WTC11 (cell line): ENCODE measurements around the gene FAM185A. TPM values are rescaled to one million over a fixed set of nuclear protein-coding genes. Genes with fewer than 3 reads are reported as not detected.
"Not testable (repeated sequence)": the region's sequence is repeated elsewhere in the genome, so short reads cannot be mapped to it uniquely, and the experiment has no call there.

ENCODE experiments used
- ATAC-seq: fragments of 200-7000 bp; cut with Tn5 transposase; 2 replicates; pipeline ENCODE4 v1.10.0; 2021; ENCODE audit warnings: mild to moderate bottlenecking, moderate library complexity
- CTCF ChIA-PET: fragments of 300-600 bp; sonication (Branson Sonifier 250); formaldehyde crosslinking; loops from one replicate; lab custom pipeline; 2021; ENCODE audit warnings: antibody characterized with exemption; lab: Charles Lee
- POLR2A ChIA-PET: fragments of 350-600 bp; sonication (Branson Sonifier 250); formaldehyde crosslinking; loops from one replicate; lab custom pipeline; 2021; ENCODE audit warnings: antibody characterized with exemption; lab: Charles Lee
- DNase-seq: peaks from one replicate; pipeline ENCODE4 v3.0.0; 2021; ENCODE audit warnings: low spot score
- H3K27ac Mint-ChIP-seq: 2 replicates; pipeline ENCODE4 v1.8.0; 2021; ENCODE audit warnings: mixed read lengths
- H3K27me3 Mint-ChIP-seq: 2 replicates; pipeline ENCODE4 v1.8.0; 2021; ENCODE audit warnings: low read depth, mild to moderate bottlenecking, moderate library complexity, mixed read lengths
- H3K36me3 Mint-ChIP-seq: 2 replicates; pipeline ENCODE4 v1.8.0; 2021; ENCODE audit warnings: mixed read lengths
- H3K4me1 Mint-ChIP-seq: 2 replicates; pipeline ENCODE4 v1.8.0; 2022; ENCODE audit warnings: mixed read lengths
- H3K4me3 Mint-ChIP-seq: 2 replicates; pipeline ENCODE4 v1.8.0; 2021; ENCODE audit warnings: mild to moderate bottlenecking, moderate library complexity, mixed read lengths
- H3K9me3 Mint-ChIP-seq: 2 replicates; pipeline ENCODE4 v1.8.0; 2021; ENCODE audit warnings: mixed read lengths
- total RNA-seq: library from RNA; stranded (reverse); gene quantifications from 3 replicates; pipeline ENCODE4 v1.2.3, GENCODE V29; 2021

Gene FAM185A
- total RNA-seq, 1 experiment from 2014 or later: 8.6 TPM

DNA sequence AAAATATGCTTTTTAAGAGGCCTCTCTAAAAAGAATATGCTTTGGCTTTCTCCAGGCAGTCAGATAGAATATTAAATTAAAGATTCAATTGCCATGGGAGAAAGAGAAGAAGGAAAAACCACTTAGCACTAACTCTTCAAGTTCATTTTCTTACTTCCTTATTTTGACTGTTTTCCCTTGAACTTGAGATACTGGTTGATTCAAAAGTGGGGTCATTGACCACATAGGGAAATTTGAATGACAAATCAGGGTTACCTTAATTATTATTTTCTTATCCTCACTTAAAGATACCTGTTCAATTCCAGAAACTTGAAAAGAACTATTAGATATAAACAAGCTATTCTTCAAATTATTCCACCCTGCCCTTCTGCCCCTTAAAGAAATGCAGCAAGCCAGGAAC is 27.4 kb downstream of the FAM185A start:
- H3K27ac Mint-ChIP-seq, H3K4me1 Mint-ChIP-seq, ATAC-seq, POLR2A ChIA-PET, H3K4me3 Mint-ChIP-seq, DNase-seq, CTCF ChIA-PET, H3K27me3 Mint-ChIP-seq: not testable (repeated sequence)
- Mint-ChIP-seq H3K36me3 (peaks cover 25% of the 10 kb centered on the region), H3K9me3 (peaks cover 14% of the 10 kb centered on the region)

DNA sequence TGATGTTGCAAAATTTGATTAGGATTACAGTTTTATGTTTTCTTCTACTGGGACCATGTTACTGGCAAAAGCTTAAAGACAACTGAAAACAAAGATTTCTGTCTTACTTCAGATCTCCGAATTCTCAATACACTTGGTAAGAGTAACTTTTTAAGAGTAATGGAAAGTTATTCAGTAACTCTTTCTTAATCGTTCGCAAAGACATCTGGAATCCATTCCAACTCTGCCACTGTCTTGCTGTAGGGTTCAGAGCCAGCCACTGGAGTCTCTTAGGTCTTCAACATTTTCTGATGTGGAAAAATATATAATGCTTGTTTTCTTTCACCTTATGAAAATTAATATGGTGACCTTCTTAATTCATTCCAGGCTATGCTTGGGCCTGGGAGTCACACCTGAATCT is 29.9 kb downstream of the FAM185A start:
- CTCF ChIA-PET, POLR2A ChIA-PET, H3K4me1 Mint-ChIP-seq, H3K27ac Mint-ChIP-seq, DNase-seq, ATAC-seq, H3K4me3 Mint-ChIP-seq, H3K27me3 Mint-ChIP-seq: not testable (repeated sequence)
- Mint-ChIP-seq H3K9me3 (peaks cover 28% of the 10 kb centered on the region), H3K36me3 (peaks cover 37% of the 10 kb centered on the region)

DNA sequence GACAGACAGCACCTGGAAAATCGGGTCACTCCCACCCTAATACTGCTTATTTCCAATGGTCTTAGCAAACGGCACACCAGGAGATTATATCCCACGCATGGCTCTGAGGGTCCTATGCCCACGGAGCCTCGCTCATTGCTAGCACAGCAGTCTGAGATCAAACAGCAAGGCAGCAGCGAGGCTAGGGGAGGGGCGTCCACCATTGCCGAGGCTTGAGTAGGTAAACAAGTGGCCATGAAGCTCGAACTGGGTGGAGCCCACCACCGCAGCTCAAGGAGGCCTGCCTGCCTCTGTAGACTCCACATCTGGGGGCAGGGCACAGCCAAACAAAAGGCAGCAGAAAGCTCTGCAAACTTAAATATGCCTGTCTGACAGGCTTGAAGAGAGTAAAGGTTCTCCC is 32.1 kb downstream of the FAM185A start:
- H3K27me3 Mint-ChIP-seq, ATAC-seq, H3K4me3 Mint-ChIP-seq, H3K27ac Mint-ChIP-seq, POLR2A ChIA-PET, CTCF ChIA-PET, H3K4me1 Mint-ChIP-seq, DNase-seq: not testable (repeated sequence)
- H3K36me3 Mint-ChIP-seq: peaks cover 37% of the 10 kb centered on the region
- peaks cover 29% of the 10 kb centered on the region for H3K9me3 Mint-ChIP-seq

DNA sequence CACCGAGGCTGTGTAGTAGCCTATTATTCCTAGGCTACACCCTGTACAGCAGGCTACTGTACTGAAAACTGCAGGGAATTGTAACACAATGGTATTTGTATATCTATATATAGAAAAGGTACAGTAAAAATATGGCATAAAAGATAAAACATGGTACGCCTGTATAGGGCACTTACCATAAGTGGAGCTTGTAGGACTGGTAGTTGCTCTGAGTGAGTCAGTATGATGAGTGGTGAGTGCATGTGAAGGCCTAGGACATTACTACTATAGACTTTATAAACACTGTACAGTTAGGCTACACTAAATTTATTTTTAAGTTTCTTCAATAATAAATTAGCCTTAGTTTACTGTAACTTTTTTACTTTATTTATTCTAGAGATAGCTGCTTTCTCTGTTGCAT is 40.0 kb downstream of the FAM185A start:
- H3K27ac Mint-ChIP-seq, H3K36me3 Mint-ChIP-seq, ATAC-seq, H3K4me3 Mint-ChIP-seq, H3K9me3 Mint-ChIP-seq, DNase-seq, H3K27me3 Mint-ChIP-seq, POLR2A ChIA-PET, CTCF ChIA-PET, H3K4me1 Mint-ChIP-seq: not testable (repeated sequence)

DNA sequence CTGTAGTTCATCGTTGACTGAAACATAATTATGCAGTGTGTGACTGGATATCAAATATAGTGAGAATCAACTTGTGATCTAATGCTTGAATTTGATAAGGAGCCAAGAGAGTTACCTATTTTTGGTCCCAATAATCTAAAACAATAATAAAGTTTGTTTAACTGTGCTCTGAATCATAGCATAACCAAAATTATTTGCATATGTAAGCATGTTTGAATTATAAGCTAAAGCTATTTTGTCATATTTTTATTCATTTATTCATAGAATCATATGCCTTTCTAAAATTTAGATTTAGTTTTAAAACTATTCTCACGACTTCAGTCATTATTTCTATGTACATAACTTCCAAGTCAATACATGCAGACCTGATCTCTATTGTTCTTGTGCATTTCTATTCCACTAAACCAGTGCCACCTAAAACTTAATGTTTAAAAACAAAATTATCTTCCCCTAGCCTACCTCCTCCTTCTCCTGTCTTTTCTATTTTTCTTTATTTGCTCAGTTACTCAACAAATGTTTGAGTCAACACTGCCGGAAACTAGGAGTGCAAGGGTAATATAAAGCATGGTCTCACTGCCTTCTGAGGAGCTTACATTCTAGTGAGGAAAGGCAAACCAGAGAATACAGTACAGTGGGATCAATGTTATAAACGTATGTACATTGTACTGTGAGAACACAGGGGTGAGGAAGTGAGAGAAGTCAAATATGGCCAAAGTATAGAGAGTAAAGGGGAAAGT is 41.7 kb downstream of the FAM185A start:
- H3K9me3 Mint-ChIP-seq, H3K4me1 Mint-ChIP-seq, POLR2A ChIA-PET, H3K36me3 Mint-ChIP-seq, H3K27me3 Mint-ChIP-seq, H3K27ac Mint-ChIP-seq, CTCF ChIA-PET, H3K4me3 Mint-ChIP-seq, ATAC-seq, DNase-seq: not testable (repeated sequence)

DNA sequence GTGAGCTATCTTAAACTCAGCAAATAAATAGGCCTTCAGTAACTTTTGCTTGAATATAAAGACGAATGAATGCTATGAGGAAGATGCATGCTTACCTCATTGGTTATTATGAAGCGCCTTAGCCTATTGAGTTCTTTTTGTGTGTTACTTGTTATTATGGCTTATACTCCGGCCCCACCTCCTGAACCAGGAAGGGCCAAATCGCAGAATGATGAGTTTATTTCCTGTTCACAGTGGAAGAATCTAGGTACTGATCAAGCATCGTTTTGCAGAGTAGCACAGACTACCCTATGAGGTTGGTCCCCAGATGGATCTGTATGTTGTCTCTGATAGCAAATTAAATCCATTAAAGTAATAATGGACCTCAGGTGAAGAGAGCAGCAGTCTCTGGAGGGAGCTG is 42.6 kb downstream of the FAM185A start:
- H3K4me3 Mint-ChIP-seq, POLR2A ChIA-PET, H3K27ac Mint-ChIP-seq, H3K4me1 Mint-ChIP-seq, H3K27me3 Mint-ChIP-seq, H3K36me3 Mint-ChIP-seq, CTCF ChIA-PET, H3K9me3 Mint-ChIP-seq, DNase-seq, ATAC-seq: not testable (repeated sequence)

DNA sequence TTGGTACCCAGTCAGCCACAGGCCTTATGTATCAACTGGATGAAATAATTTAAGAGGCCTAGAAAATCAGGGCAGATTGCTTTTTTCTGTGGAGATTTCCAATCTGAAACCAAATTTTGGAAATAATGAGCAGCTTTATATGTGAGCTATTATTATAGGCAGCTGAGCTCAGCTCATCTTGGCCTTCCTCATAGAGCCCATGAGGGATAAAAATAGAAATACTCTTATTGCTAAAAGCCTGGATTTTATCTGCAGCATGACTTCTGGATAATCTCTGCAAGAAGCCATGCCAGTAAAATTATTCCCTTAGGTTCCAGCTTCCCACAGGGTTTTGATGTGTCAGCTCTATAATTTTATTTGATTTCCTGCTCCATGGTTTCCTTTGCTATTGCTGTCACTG is 43.0 kb downstream of the FAM185A start:
- H3K36me3 Mint-ChIP-seq, POLR2A ChIA-PET, ATAC-seq, H3K4me1 Mint-ChIP-seq, H3K9me3 Mint-ChIP-seq, CTCF ChIA-PET, H3K27ac Mint-ChIP-seq, H3K4me3 Mint-ChIP-seq, DNase-seq, H3K27me3 Mint-ChIP-seq: not testable (repeated sequence)

DNA sequence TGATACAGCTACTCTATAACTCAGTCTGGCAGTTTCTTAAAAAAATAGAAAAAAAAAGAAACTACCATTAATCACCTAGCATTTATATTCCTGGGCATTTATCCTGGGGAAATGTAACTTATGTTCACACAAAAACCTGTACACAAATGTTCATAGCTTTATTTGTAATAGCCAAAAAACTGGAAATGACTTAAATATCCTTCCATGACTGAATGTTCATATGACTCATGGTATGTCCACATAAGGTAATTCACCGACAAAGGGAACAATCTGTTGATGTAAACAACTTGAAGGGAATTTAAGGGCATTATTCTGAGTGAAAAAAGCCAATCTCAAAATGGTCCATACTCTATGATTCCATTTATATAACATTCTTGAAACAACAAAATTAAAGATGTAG is 45.8 kb downstream of the FAM185A start:
- H3K36me3 Mint-ChIP-seq, POLR2A ChIA-PET, CTCF ChIA-PET, H3K27me3 Mint-ChIP-seq, DNase-seq, H3K4me3 Mint-ChIP-seq, ATAC-seq, H3K27ac Mint-ChIP-seq, H3K4me1 Mint-ChIP-seq: not testable (repeated sequence)
- H3K9me3 Mint-ChIP-seq: peaks cover 15% of the 10 kb centered on the region

DNA sequence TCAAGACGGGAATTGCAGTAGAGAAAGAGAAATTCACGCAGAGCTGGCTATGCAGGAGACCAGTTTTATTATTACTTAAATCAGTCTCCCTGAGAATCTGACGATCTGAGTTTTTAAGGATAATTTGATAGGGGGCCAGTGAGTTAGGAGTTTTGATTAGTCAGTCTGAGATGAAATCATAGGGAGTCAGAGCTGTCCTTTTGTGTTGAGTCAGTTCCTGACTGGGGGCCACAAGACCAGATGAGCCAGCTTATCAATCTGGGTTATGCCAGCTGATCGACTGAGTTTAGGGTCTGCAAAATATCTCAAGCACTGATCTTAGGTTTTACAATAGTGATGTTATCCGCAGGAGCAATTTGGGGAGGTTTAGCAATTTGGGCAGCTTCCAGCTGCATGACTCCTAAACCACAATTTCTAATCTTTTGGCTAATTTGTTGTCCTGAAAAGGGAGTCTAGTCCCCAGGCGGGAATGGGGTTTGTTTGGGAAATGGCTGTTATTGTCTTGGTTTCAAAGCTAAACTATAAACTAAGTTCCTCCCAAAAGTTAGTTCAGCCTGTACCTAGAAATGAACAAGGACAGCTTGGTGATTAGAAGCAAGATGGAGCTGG is 47.3 kb downstream of the FAM185A start:
- H3K36me3 Mint-ChIP-seq: peaks cover 24% of the 10 kb centered on the region
- ATAC-seq, POLR2A ChIA-PET, H3K4me3 Mint-ChIP-seq, CTCF ChIA-PET, DNase-seq, H3K27ac Mint-ChIP-seq, H3K4me1 Mint-ChIP-seq, H3K27me3 Mint-ChIP-seq: not testable (repeated sequence)
- peaks cover 30% of the 10 kb centered on the region for H3K9me3 Mint-ChIP-seq
